OCI-LY7 (cell line): ENCODE measurements around the gene GMEB2. TPM values are rescaled to one million over a fixed set of nuclear protein-coding genes. Genes with fewer than 3 reads are reported as not detected.

Experiments used
- BruUV-seq: library from RNA; stranded (reverse); fragments of 400-500 nt; replicated peaks from 2 replicates; lab custom pipeline; 2021; lab: Mats Ljungman, UMichigan
- CTCF ChIA-PET: fragments of 300-600 bp; sonication (Branson Sonifier 250); formaldehyde crosslinking; loops from one replicate; lab custom pipeline; 2022; ENCODE audit warnings: antibody characterized with exemption; ENCODE audit not compliant: unreplicated experiment; lab: Charles Lee
- POLR2A ChIA-PET: fragments of 300-600 bp; sonication (Branson Sonifier 250); formaldehyde crosslinking; loops from one replicate; lab custom pipeline; 2022; ENCODE audit warnings: antibody characterized with exemption; lab: Charles Lee
- DNase-seq: peaks from one replicate; pipeline ENCODE4 v3.0.0-alpha.2; 2015; ENCODE audit warnings: low spot score
- H2AFZ ChIP-seq: fragments of 200-600 bp; sonication (generic), shearing (Covaris generic); 2 replicates; pipeline ENCODE4 v1.6.1; 2014; ENCODE audit warnings: mild to moderate bottlenecking, antibody characterized with exemption, low read length, moderate library complexity
- H3K27ac ChIP-seq: fragments of 200-600 bp; sonication (generic); 2 replicates; pipeline ENCODE4 v1.5.1; 2014; ENCODE audit warnings: mixed run types, low read depth, mild to moderate bottlenecking, moderate library complexity, low read length, inconsistent platforms; ENCODE audit not compliant: poor library complexity, severe bottlenecking
- H3K36me3 ChIP-seq: fragments of 200-600 bp; sonication (generic); 2 replicates; pipeline ENCODE4 v1.6.1; 2014; ENCODE audit warnings: mild to moderate bottlenecking, antibody characterized with exemption, low read length, moderate library complexity, mixed read lengths; ENCODE audit not compliant: insufficient read depth
- H3K4me1 ChIP-seq: fragments of 200-600 bp; sonication (generic); 2 replicates; pipeline ENCODE4 v1.5.1; 2014; ENCODE audit warnings: mild to moderate bottlenecking, low read length; ENCODE audit not compliant: insufficient read depth, poor library complexity, severe bottlenecking
- H3K4me2 ChIP-seq: fragments of 200-600 bp; sonication (generic); 2 replicates; pipeline ENCODE4 v1.6.1; 2014; ENCODE audit warnings: mild to moderate bottlenecking, low read length
- H3K4me3 ChIP-seq: fragments of 200-600 bp; sonication (generic); 2 replicates; pipeline ENCODE4 v1.5.1; 2014; ENCODE audit warnings: mild to moderate bottlenecking, low read depth, low read length; ENCODE audit not compliant: poor library complexity, severe bottlenecking
- H3K79me2 ChIP-seq: fragments of 200-600 bp; sonication (generic); 2 replicates; pipeline ENCODE4 v1.6.1; 2016; ENCODE audit warnings: low read depth, mild to moderate bottlenecking, low read length, moderate library complexity, mixed read lengths; ENCODE audit not compliant: insufficient read depth
- H3K9me2 ChIP-seq: fragments of 200-600 bp; sonication (generic); 2 replicates; pipeline ENCODE4 v1.6.1; 2016; ENCODE audit warnings: mild to moderate bottlenecking, low read length, mixed read lengths; ENCODE audit not compliant: insufficient read depth
- H3K9me3 ChIP-seq: fragments of 200-600 bp; sonication (generic); 2 replicates; pipeline ENCODE4 v1.6.1; 2014; ENCODE audit warnings: mild to moderate bottlenecking, mixed run types, low read length, mixed read lengths
- H4K20me1 ChIP-seq: fragments of 200-600 bp; sonication (generic); 2 replicates; pipeline ENCODE4 v1.6.1; 2014; ENCODE audit warnings: mild to moderate bottlenecking, antibody characterized with exemption, low read length, moderate library complexity, mixed read lengths; ENCODE audit not compliant: insufficient read depth
- EZH2phosphoT487 ChIP-seq: fragments of 200-600 bp; sonication (generic); IDR thresholded peaks from 2 replicates; pipeline ENCODE4 v1.6.1; 2018; ENCODE audit warnings: low read depth, borderline replicate concordance, mild to moderate bottlenecking, mixed run types, antibody characterized with exemption, low read length, moderate library complexity, mixed read lengths
- intact Hi-C: fragments of 100-400 bp; cut with micrococcal nuclease; formaldehyde crosslinking; loops from one replicate; pipeline ENCODE4 v1.10.0; 2022; ENCODE audit not compliant: unreplicated experiment
- total RNA-seq, 2 experiments: library from RNA; depleted of rRNA in 1 of 2; stranded (reverse); fragments of >200 nt in 1 of 2; shearing (Covaris generic) in 1 of 2; gene quantifications; 2 replicates each; pipeline ENCODE4 v1.2.3, GENCODE V29; 2014 to 2022
- TF ChIP-seq, protein P1 (sequence below): fragments of 200-600 bp; sonication (generic); conservative IDR thresholded peaks from 2 replicates; pipeline ENCODE4 v1.5.1; 2014; ENCODE audit warnings: mild to moderate bottlenecking, antibody characterized with exemption, low read length, moderate library complexity, mixed read lengths

The GMEB2 gene
- total RNA-seq, 2 experiments from 2014 or later = 15.6 TPM

GRCh38 chr20:63567386-63568169 lies 59.3 kb downstream of the GMEB2 start:
- H3K27ac ChIP-seq = no peak overlapping the region
- no peak for TF ChIP-seq EZH2phosphoT487
- TF ChIP-seq, protein P1, sequence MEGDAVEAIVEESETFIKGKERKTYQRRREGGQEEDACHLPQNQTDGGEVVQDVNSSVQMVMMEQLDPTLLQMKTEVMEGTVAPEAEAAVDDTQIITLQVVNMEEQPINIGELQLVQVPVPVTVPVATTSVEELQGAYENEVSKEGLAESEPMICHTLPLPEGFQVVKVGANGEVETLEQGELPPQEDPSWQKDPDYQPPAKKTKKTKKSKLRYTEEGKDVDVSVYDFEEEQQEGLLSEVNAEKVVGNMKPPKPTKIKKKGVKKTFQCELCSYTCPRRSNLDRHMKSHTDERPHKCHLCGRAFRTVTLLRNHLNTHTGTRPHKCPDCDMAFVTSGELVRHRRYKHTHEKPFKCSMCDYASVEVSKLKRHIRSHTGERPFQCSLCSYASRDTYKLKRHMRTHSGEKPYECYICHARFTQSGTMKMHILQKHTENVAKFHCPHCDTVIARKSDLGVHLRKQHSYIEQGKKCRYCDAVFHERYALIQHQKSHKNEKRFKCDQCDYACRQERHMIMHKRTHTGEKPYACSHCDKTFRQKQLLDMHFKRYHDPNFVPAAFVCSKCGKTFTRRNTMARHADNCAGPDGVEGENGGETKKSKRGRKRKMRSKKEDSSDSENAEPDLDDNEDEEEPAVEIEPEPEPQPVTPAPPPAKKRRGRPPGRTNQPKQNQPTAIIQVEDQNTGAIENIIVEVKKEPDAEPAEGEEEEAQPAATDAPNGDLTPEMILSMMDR = no peak
- no peaks in the 10 kb centered on the region for H3K9me3 ChIP-seq
- H2AFZ ChIP-seq = no peak overlapping the region
- intact Hi-C loops = no loop called here
- no peaks in the 10 kb centered on the region for H3K36me3 ChIP-seq
- BruUV-seq = no TSS peak
- H3K9me2 ChIP-seq = no peaks in the 10 kb centered on the region
- ChIA-PET CTCF (interaction anchor here (0.6 kb wide), 1 partner anchor 30 kb away, joined by 3 read pairs; the partner anchor contains the start of gene PTK6), POLR2A (no interaction called here)
- peak; percentile 30 for DNase-seq
- no peaks in the 10 kb centered on the region for H3K79me2 ChIP-seq
- H4K20me1 ChIP-seq = no peaks in the 10 kb centered on the region
- H3K4me1 ChIP-seq = peaks cover 12% of the 10 kb centered on the region
- H3K4me3 ChIP-seq = no peak overlapping the region
- peak overlapping the region; percentile 18 for H3K4me2 ChIP-seq

DNA sequence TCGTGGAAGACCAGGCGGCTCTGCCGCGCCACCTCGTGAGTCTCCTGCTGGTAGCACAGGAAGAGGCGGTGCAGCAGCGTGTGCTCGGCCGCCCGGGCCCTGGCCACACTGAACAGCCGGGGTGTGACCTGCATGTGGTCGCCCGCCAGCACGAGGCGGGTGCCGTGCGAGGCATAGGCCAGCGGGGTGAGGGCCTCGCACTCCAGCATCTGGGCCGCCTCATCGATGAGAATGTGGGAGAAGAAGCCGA lies 59.8 kb downstream of the GMEB2 start:
- TF ChIP-seq, protein P1 = peak; percentile 10; the same call in 1 of the 2 replicates
- TF ChIP-seq EZH2phosphoT487 = no peak
- intact Hi-C loops = no loop called here
- no peak overlapping the region for H2AFZ ChIP-seq

More for the DNA sequence above, 59.8 kb downstream of the GMEB2 start:
- no peaks in the 10 kb centered on the region for H3K79me2 ChIP-seq
- peaks cover 12% of the 10 kb centered on the region for H3K4me1 ChIP-seq
- no peak overlapping the region for H3K4me3 ChIP-seq
- DNase-seq = peak; percentile 61
- no peaks in the 10 kb centered on the region for H4K20me1 ChIP-seq
- no peaks in the 10 kb centered on the region for H3K36me3 ChIP-seq
- CTCF ChIA-PET = interaction anchor here (0.6 kb wide), 1 partner anchor 30 kb away, joined by 3 read pairs; the partner anchor contains the start of gene PTK6
- H3K27ac ChIP-seq = no peak overlapping the region
- no peak overlapping the region for H3K4me2 ChIP-seq
- no peaks in the 10 kb centered on the region for H3K9me2 ChIP-seq
- no TSS peak for BruUV-seq
- POLR2A ChIA-PET = no interaction called here
- H3K9me3 ChIP-seq = no peaks in the 10 kb centered on the region
